Measurements from ENCODE around the gene ANAPC13. TPM values are rescaled to one million over a fixed set of nuclear protein-coding genes. Genes with fewer than 3 reads are reported as not detected.
A peak's percentile ranks its signal among the peaks of the same experiment; 100 is the strongest.

Gene ANAPC13
- total RNA-seq, 1 experiment from 2014 or later, result 57.0 TPM

- DNase-seq, result no peak
- no peak overlapping the region for H3K27ac Mint-ChIP-seq (ENCODE audit: unreplicated experiment)
- no peaks in the 10 kb centered on the region for H3K36me3 ChIP-seq (ENCODE audit: control insufficient read depth, insufficient read depth, low read length)
- H3K4me1 Mint-ChIP-seq (ENCODE audit: low read depth, unreplicated experiment), result peaks cover 24% of the 10 kb centered on the region
- no peaks in the 10 kb centered on the region for H3K9me3 ChIP-seq
- ChIA-PET POLR2A (interaction anchor here (0.7 kb wide), 1 partner anchor 74 kb away, joined by 3 read pairs; the partner anchor contains the start of gene AMOTL2), CTCF (interaction anchor here (1.0 kb wide), 1 partner anchor 149 kb away, joined by 3 read pairs; no protein-coding TSS in a partner anchor)
- no peaks in the 10 kb centered on the region for H3K36me3 Mint-ChIP-seq (ENCODE audit: insufficient read depth, unreplicated experiment)
- no peaks in the 10 kb centered on the region for H3K27me3 ChIP-seq (replicated peaks; ENCODE audit: control insufficient read depth, insufficient read depth, low read length)
- no peak overlapping the region for H3K4me3 Mint-ChIP-seq (ENCODE audit: unreplicated experiment)
- intact Hi-C loops (cut with micrococcal nuclease; ENCODE audit: unreplicated experiment), result loop anchor here (1.0 kb wide), 1 partner anchor 140 kb away; no protein-coding TSS in a partner anchor
- TF ChIP-seq CTCF (IDR thresholded peaks at IDR 0.05; ENCODE audit: insufficient read depth in 1 of 2, low read depth in 1 of 2, low read length in 1 of 2, severe bottlenecking in 1 of 2, unreplicated experiment in 1 of 2), result no peak
- BruUV-seq (replicated peaks), result no TSS peak
- H3K9me3 Mint-ChIP-seq (ENCODE audit: unreplicated experiment), result peaks cover 10% of the 10 kb centered on the region
- no peaks in the 10 kb centered on the region for H3K27me3 Mint-ChIP-seq (ENCODE audit: insufficient read depth, unreplicated experiment)
- H3K4me1 ChIP-seq, result peaks cover 3% of the 10 kb centered on the region; the same call in 1 of the 2 replicates
- H3K4me3 ChIP-seq (ENCODE audit: low read depth, low read length), result no peak overlapping the region
These were observed 37.1 kb downstream of the ANAPC13 start for GRCh38 chr3:134448664-134449063.

DNA sequence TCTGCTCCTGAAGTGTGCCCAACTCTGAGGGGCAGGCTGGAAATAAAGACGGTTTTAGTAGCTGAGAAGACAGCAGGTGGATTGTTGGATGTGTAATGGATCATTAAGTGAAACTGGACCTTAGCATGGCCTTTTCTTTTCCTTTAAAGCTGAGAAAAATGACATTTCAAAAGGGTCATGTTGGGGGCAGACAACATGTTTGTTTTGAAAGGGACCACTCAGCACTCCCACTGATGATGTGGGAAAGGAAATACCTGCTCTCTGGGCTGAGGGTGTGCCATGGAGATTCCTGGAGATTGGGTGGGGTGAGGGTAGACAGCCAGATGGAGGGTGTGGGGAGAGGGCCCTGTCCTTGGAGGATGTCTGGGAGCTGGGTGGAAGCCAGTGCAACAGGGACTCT, 38.4 kb downstream of the ANAPC13 start:
- Histone ChIP-seq H3K4me3 (ENCODE audit: low read depth, low read length) (no peak overlapping the region), H3K27me3 (replicated peaks; ENCODE audit: control insufficient read depth, insufficient read depth, low read length) (no peaks in the 10 kb centered on the region), H3K9me3 (no peaks in the 10 kb centered on the region), H3K4me1 (peaks cover 3% of the 10 kb centered on the region; the same call in 1 of the 2 replicates), H3K36me3 (ENCODE audit: control insufficient read depth, insufficient read depth, low read length) (no peaks in the 10 kb centered on the region)
- no peak for TF ChIP-seq CTCF (IDR thresholded peaks at IDR 0.05; ENCODE audit: insufficient read depth in 1 of 2, low read depth in 1 of 2, low read length in 1 of 2, severe bottlenecking in 1 of 2, unreplicated experiment in 1 of 2)
- H3K4me1 Mint-ChIP-seq (ENCODE audit: low read depth, unreplicated experiment), result peaks cover 24% of the 10 kb centered on the region
- ChIA-PET CTCF (no interaction called here), POLR2A (no interaction called here)
- BruUV-seq (replicated peaks), result no TSS peak
- H3K9me3 Mint-ChIP-seq (ENCODE audit: unreplicated experiment), result peaks cover 10% of the 10 kb centered on the region
- H3K36me3 Mint-ChIP-seq (ENCODE audit: insufficient read depth, unreplicated experiment), result no peaks in the 10 kb centered on the region
- intact Hi-C loops (cut with micrococcal nuclease; ENCODE audit: unreplicated experiment), result no loop called here
- DNase-seq, result no peak
- H3K4me3 Mint-ChIP-seq (ENCODE audit: unreplicated experiment), result no peak overlapping the region
- H3K27ac Mint-ChIP-seq (ENCODE audit: unreplicated experiment), result peak overlapping the region; percentile 17
- no peaks in the 10 kb centered on the region for H3K27me3 Mint-ChIP-seq (ENCODE audit: insufficient read depth, unreplicated experiment)

- ChIA-PET CTCF (no interaction called here), POLR2A (no interaction called here)
- peak overlapping the region; percentile 57 for H3K27ac Mint-ChIP-seq (ENCODE audit: unreplicated experiment)
- no peak for TF ChIP-seq CTCF (IDR thresholded peaks at IDR 0.05; ENCODE audit: insufficient read depth in 1 of 2, low read depth in 1 of 2, low read length in 1 of 2, severe bottlenecking in 1 of 2, unreplicated experiment in 1 of 2)
- H3K36me3 ChIP-seq (ENCODE audit: control insufficient read depth, insufficient read depth, low read length), result no peaks in the 10 kb centered on the region
- H3K36me3 Mint-ChIP-seq (ENCODE audit: insufficient read depth, unreplicated experiment), result no peaks in the 10 kb centered on the region
- intact Hi-C loops (cut with micrococcal nuclease; ENCODE audit: unreplicated experiment), result no loop called here
- H3K4me3 Mint-ChIP-seq (ENCODE audit: unreplicated experiment), result no peak overlapping the region
- H3K9me3 Mint-ChIP-seq (ENCODE audit: unreplicated experiment), result peaks cover 10% of the 10 kb centered on the region
- peaks cover 24% of the 10 kb centered on the region for H3K4me1 Mint-ChIP-seq (ENCODE audit: low read depth, unreplicated experiment)
- peaks cover 3% of the 10 kb centered on the region; the same call in 1 of the 2 replicates for H3K4me1 ChIP-seq
- no TSS peak for BruUV-seq (replicated peaks)
- H3K4me3 ChIP-seq (ENCODE audit: low read depth, low read length), result no peak overlapping the region
- no peaks in the 10 kb centered on the region for H3K9me3 ChIP-seq
- no peaks in the 10 kb centered on the region for H3K27me3 Mint-ChIP-seq (ENCODE audit: insufficient read depth, unreplicated experiment)
- H3K27me3 ChIP-seq (replicated peaks; ENCODE audit: control insufficient read depth, insufficient read depth, low read length), result no peaks in the 10 kb centered on the region
- DNase-seq, result no peak
These were observed 39.0 kb downstream of the ANAPC13 start for GRCh38 chr3:134446800-134447199.

Data from Caco-2 (cell line).